Erythroblast (primary cell): Measurements from ENCODE around the gene MAN1B1.

Experiments
- GATA1 ChIP-seq: IDR thresholded peaks from 2 replicates; pipeline ENCODE4 v1.6.1; 2011; ENCODE audit warnings: low read depth, mild to moderate bottlenecking, control low read depth, low read length, moderate library complexity
- POLR2A ChIP-seq: IDR thresholded peaks from 2 replicates; pipeline ENCODE4 v1.6.1; 2011; ENCODE audit warnings: mild to moderate bottlenecking, low read length

- TF ChIP-seq POLR2A (no peak), GATA1 (no peak)
These were observed 8.8 kb upstream of the MAN1B1 start for GRCh38 chr9:137077758-137078693.
